OCI-LY3 (cell line): ENCODE measurements around the gene ERMAP.

ENCODE experiments used
- H2AFZ ChIP-seq: fragments of 200-600, 300-600 bp; shearing (Covaris generic); 2 replicates; pipeline ENCODE4 v1.6.0; 2014; ENCODE audit warnings: antibody characterized with exemption, low read depth, low read length
- H3K27ac ChIP-seq: fragments of 200-600, 300-600 bp; sonication (generic); 2 replicates; pipeline ENCODE4 v1.5.1; 2014; ENCODE audit warnings: mild to moderate bottlenecking, low read length, moderate library complexity, mixed read lengths
- H3K27me3 ChIP-seq: fragments of 200-600, 300-600 bp; sonication (generic); 2 replicates; pipeline ENCODE4 v1.6.1; 2014; ENCODE audit warnings: low read depth, low read length, mixed read lengths
- H3K36me3 ChIP-seq: fragments of 200-600, 300-600 bp; sonication (generic); replicated peaks from 2 replicates; pipeline ENCODE3; 2014; ENCODE audit warnings: low read depth, low read length, mixed read lengths
- H3K4me1 ChIP-seq: fragments of 300-600, 200-600 bp; sonication (generic); 2 replicates; pipeline ENCODE4 v1.6.1; 2014; ENCODE audit warnings: low read length, mixed read lengths
- H3K4me2 ChIP-seq: fragments of 200-600, 300-600 bp; sonication (generic); 2 replicates; pipeline ENCODE4 v1.6.1; 2014; ENCODE audit warnings: low read length, mixed read lengths
- H3K4me3 ChIP-seq: fragments of 300-600, 200-600 bp; sonication (generic); 2 replicates; pipeline ENCODE4 v1.5.1; 2014; ENCODE audit warnings: antibody characterized with exemption, mild to moderate bottlenecking, low read length, moderate library complexity
- H3K79me2 ChIP-seq: fragments of 300-600, 200-600 bp; shearing (Covaris generic); 2 replicates; pipeline ENCODE4 v1.6.1; 2014; ENCODE audit warnings: mild to moderate bottlenecking, low read length, mixed read lengths
- H3K9ac ChIP-seq: fragments of 300-600, 200-600 bp; shearing (Covaris generic); 2 replicates; pipeline ENCODE4 v1.6.0; 2014; ENCODE audit warnings: mild to moderate bottlenecking, low read length, moderate library complexity
- H3K9me3 ChIP-seq: fragments of 200-600, 300-600 bp; shearing (Covaris generic); 2 replicates; pipeline ENCODE4 v1.6.1; 2014; ENCODE audit warnings: low read length, mixed read lengths; ENCODE audit not compliant: insufficient read depth
- H4K20me1 ChIP-seq: fragments of 200-600, 300-600 bp; sonication (generic); 2 replicates; pipeline ENCODE4 v1.6.1; 2016; ENCODE audit warnings: low read length, mixed read lengths; ENCODE audit not compliant: insufficient read depth
- CTCF ChIP-seq: fragments of 200-600, 300-600 bp; sonication (generic); IDR thresholded peaks from 2 replicates; pipeline ENCODE4 v1.5.1; 2014; ENCODE audit warnings: antibody characterized with exemption, low read length, low read depth
- EZH2phosphoT487 ChIP-seq: fragments of 200-600 bp; shearing (Covaris generic); IDR thresholded peaks from 2 replicates; pipeline ENCODE4 v1.6.1; 2018; ENCODE audit warnings: antibody characterized with exemption, mixed run types, low read depth

Gene ERMAP

GRCh38 chr1:42873670-42874069, 56.7 kb downstream of the ERMAP start:
- no peak overlapping the region for H2AFZ ChIP-seq
- H3K27ac ChIP-seq, result no peak overlapping the region
- H4K20me1 ChIP-seq, result no peaks in the 10 kb centered on the region
- H3K4me2 ChIP-seq, result no peak overlapping the region
- no peaks in the 10 kb centered on the region for H3K4me1 ChIP-seq
- H3K27me3 ChIP-seq, result no peaks in the 10 kb centered on the region
- H3K9ac ChIP-seq, result no peak overlapping the region
- no peaks in the 10 kb centered on the region for H3K9me3 ChIP-seq
- no peaks in the 10 kb centered on the region for H3K79me2 ChIP-seq
- no peak for TF ChIP-seq EZH2phosphoT487
- TF ChIP-seq CTCF, result no peak
- no peaks in the 10 kb centered on the region for H3K36me3 ChIP-seq
- no peak overlapping the region for H3K4me3 ChIP-seq

GRCh38 chr1:42876009-42876408, 59.1 kb downstream of the ERMAP start:
- Histone ChIP-seq H3K36me3 (no peaks in the 10 kb centered on the region), H3K27ac (no peak overlapping the region), H3K4me2 (no peak overlapping the region), H3K9me3 (no peaks in the 10 kb centered on the region), H3K4me1 (no peaks in the 10 kb centered on the region), H2AFZ (no peak overlapping the region), H3K9ac (no peak overlapping the region), H3K4me3 (no peak overlapping the region), H3K27me3 (no peaks in the 10 kb centered on the region), H3K79me2 (no peaks in the 10 kb centered on the region), H4K20me1 (no peaks in the 10 kb centered on the region)
- TF ChIP-seq EZH2phosphoT487, result no peak
- TF ChIP-seq CTCF, result no peak

- Histone ChIP-seq H3K4me2 (no peak overlapping the region), H3K4me1 (no peaks in the 10 kb centered on the region), H3K36me3 (no peaks in the 10 kb centered on the region), H3K79me2 (no peaks in the 10 kb centered on the region), H3K9ac (no peak overlapping the region), H4K20me1 (no peaks in the 10 kb centered on the region), H3K4me3 (no peak overlapping the region), H3K27me3 (no peaks in the 10 kb centered on the region), H3K9me3 (no peaks in the 10 kb centered on the region), H3K27ac (no peak overlapping the region), H2AFZ (no peak overlapping the region)
- TF ChIP-seq EZH2phosphoT487 (no peak), CTCF (no peak)
These were observed 60.5 kb downstream of the ERMAP start for GRCh38 chr1:42877380-42877779.

- no peaks in the 10 kb centered on the region for H3K79me2 ChIP-seq
- TF ChIP-seq CTCF (no peak), EZH2phosphoT487 (no peak)
- no peak overlapping the region for H3K9ac ChIP-seq
- H3K27ac ChIP-seq, result no peak overlapping the region
- H3K9me3 ChIP-seq, result no peaks in the 10 kb centered on the region
- H4K20me1 ChIP-seq, result no peaks in the 10 kb centered on the region
- no peaks in the 10 kb centered on the region for H3K27me3 ChIP-seq
- no peak overlapping the region for H3K4me2 ChIP-seq
- no peak overlapping the region for H3K4me3 ChIP-seq
- no peak overlapping the region for H2AFZ ChIP-seq
- no peaks in the 10 kb centered on the region for H3K36me3 ChIP-seq
- H3K4me1 ChIP-seq, result no peaks in the 10 kb centered on the region
These were observed 63.5 kb downstream of the ERMAP start for GRCh38 chr1:42880384-42880783.
